ENCODE results near the gene PCBP3.
"Not testable (repeated sequence)": the region's sequence is repeated elsewhere in the genome, so short reads cannot be mapped to it uniquely, and the experiment has no call there.

PCBP3 gene

DNA sequence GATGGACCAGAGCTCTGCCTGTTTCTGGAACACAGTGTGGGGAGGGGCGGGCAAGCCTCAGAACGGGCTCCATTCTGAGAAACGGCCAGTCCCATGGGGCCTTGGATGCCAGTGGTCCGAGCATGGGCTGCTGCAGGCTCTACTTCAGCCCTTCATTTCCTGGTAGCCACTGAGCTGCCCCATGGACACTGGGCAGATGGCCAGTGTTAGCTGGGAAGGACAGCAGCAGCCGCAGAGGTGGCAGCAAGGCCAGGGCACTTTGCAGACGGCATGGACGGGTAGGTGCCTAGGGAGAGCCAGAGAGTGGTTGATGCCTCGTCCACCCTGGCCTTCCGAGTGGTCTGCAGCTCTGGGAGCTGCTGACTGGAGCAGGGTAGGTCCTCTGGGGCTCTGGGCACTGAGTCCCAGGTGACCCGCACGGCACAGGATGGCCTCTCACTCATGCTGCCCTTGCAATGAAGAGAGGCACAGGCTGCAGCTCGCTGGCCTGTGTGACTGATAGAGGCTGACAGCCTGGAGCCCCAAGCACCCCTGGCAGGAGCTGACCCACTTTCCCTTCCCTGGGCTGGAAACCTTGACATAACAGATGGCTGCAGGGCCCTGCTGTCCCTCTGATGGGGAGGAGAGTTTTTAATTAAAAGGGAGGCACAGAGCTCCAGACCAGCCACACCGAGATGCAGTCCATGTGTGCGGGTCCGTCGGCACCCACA, 250.4 kb downstream of the PCBP3 start:
- H3K4me3 ChIP-seq (replicated peaks in 1 of 2; ENCODE audit: low read depth in 2 of 2, low read length in 2 of 2), result no peak overlapping the region
- TF ChIP-seq, protein P1, sequence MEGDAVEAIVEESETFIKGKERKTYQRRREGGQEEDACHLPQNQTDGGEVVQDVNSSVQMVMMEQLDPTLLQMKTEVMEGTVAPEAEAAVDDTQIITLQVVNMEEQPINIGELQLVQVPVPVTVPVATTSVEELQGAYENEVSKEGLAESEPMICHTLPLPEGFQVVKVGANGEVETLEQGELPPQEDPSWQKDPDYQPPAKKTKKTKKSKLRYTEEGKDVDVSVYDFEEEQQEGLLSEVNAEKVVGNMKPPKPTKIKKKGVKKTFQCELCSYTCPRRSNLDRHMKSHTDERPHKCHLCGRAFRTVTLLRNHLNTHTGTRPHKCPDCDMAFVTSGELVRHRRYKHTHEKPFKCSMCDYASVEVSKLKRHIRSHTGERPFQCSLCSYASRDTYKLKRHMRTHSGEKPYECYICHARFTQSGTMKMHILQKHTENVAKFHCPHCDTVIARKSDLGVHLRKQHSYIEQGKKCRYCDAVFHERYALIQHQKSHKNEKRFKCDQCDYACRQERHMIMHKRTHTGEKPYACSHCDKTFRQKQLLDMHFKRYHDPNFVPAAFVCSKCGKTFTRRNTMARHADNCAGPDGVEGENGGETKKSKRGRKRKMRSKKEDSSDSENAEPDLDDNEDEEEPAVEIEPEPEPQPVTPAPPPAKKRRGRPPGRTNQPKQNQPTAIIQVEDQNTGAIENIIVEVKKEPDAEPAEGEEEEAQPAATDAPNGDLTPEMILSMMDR (IDR thresholded peaks at IDR 0.05; ENCODE audit: low read depth, low read length), result no peak
- DNase-seq (ENCODE audit: low read depth in 2 of 2), result no peak

DNA sequence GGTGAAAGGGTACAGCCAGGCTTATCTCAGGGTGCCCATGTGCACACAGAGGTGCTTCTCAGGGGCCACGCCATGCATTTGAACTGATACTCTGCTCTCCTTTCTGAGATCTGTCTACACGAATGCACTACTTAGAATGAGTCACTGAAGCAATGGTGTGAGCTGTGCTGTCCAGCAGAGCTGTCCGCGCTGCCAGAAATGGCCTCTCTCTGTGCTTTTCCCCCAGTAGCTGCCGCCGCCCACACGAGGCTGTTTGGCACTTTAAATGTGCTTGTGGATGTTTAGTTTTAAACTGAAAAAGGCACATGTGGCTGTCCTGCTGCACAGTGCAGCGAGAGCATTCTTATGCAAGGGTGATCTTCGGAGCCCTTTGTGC, 250.9 kb downstream of the PCBP3 start:
- peak; percentile 60 to 82 for DNase-seq (ENCODE audit: low read depth in 2 of 2)
- no peak overlapping the region for H3K4me3 ChIP-seq (replicated peaks in 1 of 2; ENCODE audit: low read depth in 2 of 2, low read length in 2 of 2)
- TF ChIP-seq, protein P1 (IDR thresholded peaks at IDR 0.05; ENCODE audit: low read depth, low read length), result no peak

DNA sequence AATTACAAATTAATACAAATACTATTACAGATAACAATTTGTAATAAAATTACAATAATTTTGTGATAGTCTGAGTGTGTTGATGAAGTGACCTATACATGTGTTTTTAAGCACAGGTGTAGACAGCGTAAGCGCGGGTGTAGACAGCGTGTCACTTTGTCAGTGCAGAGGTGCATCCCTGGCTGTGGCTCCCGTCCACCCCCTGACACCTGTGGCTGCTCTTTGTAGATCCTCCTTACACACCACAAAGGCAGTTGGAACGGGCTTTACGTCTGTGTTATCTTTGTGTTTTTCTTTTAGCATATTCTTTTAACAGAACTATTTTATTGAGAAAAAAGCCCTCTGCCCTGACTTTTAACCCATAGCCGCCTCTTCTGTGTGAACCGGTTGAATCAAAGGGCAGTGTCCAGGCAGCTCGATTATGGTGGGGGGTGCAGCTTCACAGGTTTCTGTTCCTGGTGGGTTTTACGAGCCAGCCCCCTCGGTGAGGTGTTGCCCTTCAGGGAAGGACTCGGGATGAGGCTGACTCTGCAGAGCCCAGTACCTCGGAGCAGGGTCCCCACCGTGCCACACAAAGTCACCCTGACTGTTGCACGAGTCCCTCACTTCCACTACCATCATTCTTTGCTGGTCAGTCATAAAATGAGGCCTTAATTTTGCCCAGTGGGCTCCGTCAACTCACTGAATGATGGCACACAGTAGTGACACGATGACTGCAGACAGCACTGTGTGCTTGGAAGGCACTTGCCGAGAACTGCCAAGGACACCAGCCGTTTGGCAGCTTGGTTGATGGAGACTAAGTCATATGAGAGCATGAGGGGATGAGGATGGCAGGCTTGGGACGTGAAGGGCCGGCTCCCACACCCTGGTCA, 251.6 kb downstream of the PCBP3 start:
- no peak for DNase-seq (ENCODE audit: low read depth in 2 of 2)
- TF ChIP-seq, protein P1 (IDR thresholded peaks at IDR 0.05; ENCODE audit: low read depth, low read length), result no peak
- H3K4me3 ChIP-seq (replicated peaks in 1 of 2; ENCODE audit: low read depth in 2 of 2, low read length in 2 of 2), result no peak overlapping the region

DNA sequence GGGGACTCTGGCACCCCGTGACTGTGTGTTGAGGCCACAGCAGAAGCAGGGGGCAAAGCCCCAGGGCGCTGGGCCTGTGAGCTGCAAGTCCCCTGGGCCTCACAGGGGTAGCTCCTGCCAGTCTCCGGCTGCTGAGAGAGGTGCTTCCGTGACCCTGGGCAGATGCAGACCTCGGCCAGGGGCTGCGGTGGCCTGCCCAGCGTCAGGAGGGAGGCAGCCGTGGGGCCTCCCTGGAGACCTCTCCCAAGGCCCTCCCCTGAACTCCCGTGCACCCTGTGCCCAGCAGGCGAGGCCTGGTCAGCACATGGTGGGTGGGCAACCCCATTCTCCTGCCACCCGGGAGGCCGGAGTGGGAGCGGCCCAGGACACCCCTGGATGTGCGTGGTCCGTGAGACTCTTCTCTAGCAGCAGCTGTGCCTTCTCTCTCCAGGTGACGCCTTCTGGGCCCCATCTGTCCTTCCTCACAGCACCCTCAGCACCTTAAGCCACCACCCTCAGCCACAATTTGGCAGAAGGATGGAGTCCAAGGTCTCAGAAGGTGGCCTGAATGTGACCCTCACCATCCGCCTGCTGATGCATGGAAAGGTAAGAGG, 252.3 kb downstream of the PCBP3 start:
- TF ChIP-seq, protein P1 (IDR thresholded peaks at IDR 0.05; ENCODE audit: low read depth, low read length), result no peak
- H3K4me3 ChIP-seq (replicated peaks in 1 of 2; ENCODE audit: low read depth in 2 of 2, low read length in 2 of 2), result no peak overlapping the region
- DNase-seq (ENCODE audit: low read depth in 2 of 2), result no peak

DNA sequence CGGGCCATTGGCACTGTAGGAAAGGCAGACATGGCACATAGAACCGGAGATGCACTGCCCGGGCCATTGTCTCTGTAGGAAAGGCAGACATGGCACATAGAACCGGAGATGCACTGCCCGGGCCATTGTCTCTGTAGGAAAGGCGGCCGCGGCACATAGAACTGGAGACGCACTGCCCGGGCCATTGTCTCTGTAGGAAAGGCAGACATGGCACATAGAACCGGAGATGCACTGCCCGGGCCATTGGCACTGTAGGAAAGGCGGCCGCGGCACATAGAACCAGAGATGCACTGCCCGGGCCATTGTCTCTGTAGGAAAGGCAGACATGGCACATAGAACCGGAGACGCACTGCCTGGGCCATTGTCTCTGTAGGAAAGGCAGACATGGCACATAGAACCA, 252.9 kb downstream of the PCBP3 start:
- DNase-seq (ENCODE audit: low read depth in 2 of 2), result not testable (repeated sequence)

DNA sequence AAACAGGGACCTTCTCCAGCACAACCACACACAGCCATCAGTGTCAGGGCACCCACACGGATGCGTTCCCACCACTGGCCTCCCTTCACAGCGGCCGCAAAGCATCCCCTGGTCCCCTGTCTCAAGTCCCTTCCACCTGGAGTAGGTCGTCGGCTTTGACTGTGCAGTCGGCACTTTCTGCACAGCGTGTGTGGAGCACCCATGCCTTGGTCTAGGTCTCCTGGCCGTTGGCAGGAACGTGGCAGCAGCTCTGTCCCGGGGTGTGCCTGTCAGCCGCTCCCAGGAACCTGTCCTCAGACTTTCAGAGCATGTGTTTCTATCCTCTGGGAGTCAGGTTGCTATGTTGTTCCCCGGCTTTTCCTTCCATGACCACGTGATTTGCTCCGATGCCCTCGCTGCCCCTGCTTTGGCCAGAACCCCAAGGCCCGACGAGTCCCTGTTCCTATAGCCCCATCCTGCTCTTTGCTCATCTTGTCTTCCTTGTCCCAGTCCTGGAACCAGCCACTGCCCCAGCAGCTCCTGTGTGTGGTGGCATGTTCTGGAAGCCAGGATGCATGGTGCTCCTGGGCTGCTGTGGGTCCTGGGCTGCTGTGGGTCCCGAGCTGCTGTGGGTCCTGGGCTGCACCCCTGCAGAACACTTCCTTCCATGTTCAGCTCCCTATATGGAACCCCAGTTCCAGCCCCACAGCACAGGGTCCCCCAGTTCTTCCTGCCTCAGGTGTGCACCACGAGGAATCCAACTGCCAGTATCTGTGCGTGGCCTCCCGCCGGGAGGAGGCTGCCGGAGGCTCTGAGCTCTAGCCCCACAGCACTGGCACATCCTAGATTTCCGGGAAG, 253.9 kb downstream of the PCBP3 start:
- TF ChIP-seq, protein P1 (IDR thresholded peaks at IDR 0.05; ENCODE audit: low read depth, low read length), result no peak
- H3K4me3 ChIP-seq (replicated peaks in 1 of 2; ENCODE audit: low read depth in 2 of 2, low read length in 2 of 2), result no peak overlapping the region
- no peak for DNase-seq (ENCODE audit: low read depth in 2 of 2)

More for the DNA sequence above, 252.9 kb downstream of the PCBP3 start:
- not testable (repeated sequence) for H3K4me3 ChIP-seq (replicated peaks in 1 of 2; ENCODE audit: low read depth in 2 of 2, low read length in 2 of 2)

Measured in cardiac fibroblast (primary cell).